Body of pancreas (tissue), 4 donors: ENCODE measurements around the gene MR1.

ENCODE experiments used
- CTCF ChIP-seq, 7 experiments: fragments of 450-650 bp in 4 of 7; fragments of 200-600 bp in 3 of 7; sonication (generic) in 3 of 7; IDR thresholded peaks; one replicate each; pipeline ENCODE4 v1.5.1; 2016 to 2019; ENCODE audit warnings: antibody characterized with exemption in 7 of 7
- POLR2A ChIP-seq, 3 donors: fragments of 450-650 bp; IDR thresholded peaks; one replicate each; pipeline ENCODE4 v1.6.1; 2016; ENCODE audit warnings: antibody characterized with exemption in 3 of 3, mild to moderate bottlenecking in 2 of 3

- TF ChIP-seq POLR2A (IDR thresholded peaks at IDR 0.05) (no peak), CTCF (IDR thresholded peaks at IDR 0.05) (no peak)
Observed at GRCh38 chr1:181091309-181092040, 57.7 kb downstream of the MR1 start.
